ENCODE results near the gene DOC2B.

DOC2B gene

GRCh38 chr17:157901-158300 lies 23.5 kb downstream of the DOC2B start:
- TF ChIP-seq EZH2phosphoT487 (IDR thresholded peaks at IDR 0.05; ENCODE audit: borderline replicate concordance, low read length), result no peak
- TF ChIP-seq CTCF (IDR thresholded peaks at IDR 0.05; ENCODE audit: low read depth, low read length, poor library complexity, severe bottlenecking), result no peak
- no peaks in the 10 kb centered on the region for H3K27me3 ChIP-seq (ENCODE audit: control insufficient read depth, low read length)
- H3K4me2 ChIP-seq (ENCODE audit: low read length), result no peak overlapping the region
- no peak overlapping the region for H3K27ac ChIP-seq (ENCODE audit: low read depth, low read length)
- no peaks in the 10 kb centered on the region for H3K9me3 ChIP-seq (ENCODE audit: control insufficient read depth, insufficient read depth, low read length)
- no peaks in the 10 kb centered on the region for H3K79me2 ChIP-seq (ENCODE audit: control insufficient read depth, low read length)
- no peaks in the 10 kb centered on the region for H3K36me3 ChIP-seq (ENCODE audit: control insufficient read depth, low read length)
- no peak overlapping the region for H3K4me3 ChIP-seq (ENCODE audit: low read length)
- H4K20me1 ChIP-seq (ENCODE audit: control insufficient read depth, insufficient read depth, low read depth, low read length), result no peaks in the 10 kb centered on the region
- H3K9me2 ChIP-seq (replicated peaks; ENCODE audit: control insufficient read depth, low read length), result no peaks in the 10 kb centered on the region
- no peaks in the 10 kb centered on the region for H3F3A ChIP-seq (ENCODE audit: control insufficient read depth, insufficient read depth)
- H3K4me1 ChIP-seq (ENCODE audit: control insufficient read depth, low read length), result no peaks in the 10 kb centered on the region

- TF ChIP-seq EZH2phosphoT487 (IDR thresholded peaks at IDR 0.05; ENCODE audit: borderline replicate concordance, low read length) (no peak), CTCF (IDR thresholded peaks at IDR 0.05; ENCODE audit: low read depth, low read length, poor library complexity, severe bottlenecking) (no peak)
- H3K4me1 ChIP-seq (ENCODE audit: control insufficient read depth, low read length), result no peaks in the 10 kb centered on the region
- no peaks in the 10 kb centered on the region for H4K20me1 ChIP-seq (ENCODE audit: control insufficient read depth, insufficient read depth, low read depth, low read length)
- no peaks in the 10 kb centered on the region for H3K36me3 ChIP-seq (ENCODE audit: control insufficient read depth, low read length)
- no peaks in the 10 kb centered on the region for H3K9me2 ChIP-seq (replicated peaks; ENCODE audit: control insufficient read depth, low read length)
- H3K4me2 ChIP-seq (ENCODE audit: low read length), result no peak overlapping the region
- no peaks in the 10 kb centered on the region for H3K27me3 ChIP-seq (ENCODE audit: control insufficient read depth, low read length)
- no peak overlapping the region for H3K4me3 ChIP-seq (ENCODE audit: low read length)
- no peaks in the 10 kb centered on the region for H3F3A ChIP-seq (ENCODE audit: control insufficient read depth, insufficient read depth)
- H3K79me2 ChIP-seq (ENCODE audit: control insufficient read depth, low read length), result no peaks in the 10 kb centered on the region
- no peaks in the 10 kb centered on the region for H3K9me3 ChIP-seq (ENCODE audit: control insufficient read depth, insufficient read depth, low read length)
- H3K27ac ChIP-seq (ENCODE audit: low read depth, low read length), result no peak overlapping the region
Measured at GRCh38 chr17:156946-157345, 24.5 kb downstream of the DOC2B start.

GRCh38 chr17:156094-156621 lies 25.3 kb downstream of the DOC2B start:
- no peaks in the 10 kb centered on the region for H3K79me2 ChIP-seq (ENCODE audit: control insufficient read depth, low read length)
- H3K36me3 ChIP-seq (ENCODE audit: control insufficient read depth, low read length), result no peaks in the 10 kb centered on the region
- H3K4me2 ChIP-seq (ENCODE audit: low read length), result no peak overlapping the region
- no peaks in the 10 kb centered on the region for H3K27me3 ChIP-seq (ENCODE audit: control insufficient read depth, low read length)
- no peaks in the 10 kb centered on the region for H3K4me1 ChIP-seq (ENCODE audit: control insufficient read depth, low read length)
- no peaks in the 10 kb centered on the region for H3K9me2 ChIP-seq (replicated peaks; ENCODE audit: control insufficient read depth, low read length)
- no peaks in the 10 kb centered on the region for H4K20me1 ChIP-seq (ENCODE audit: control insufficient read depth, insufficient read depth, low read depth, low read length)
- no peak overlapping the region for H3K27ac ChIP-seq (ENCODE audit: low read depth, low read length)
- no peaks in the 10 kb centered on the region for H3K9me3 ChIP-seq (ENCODE audit: control insufficient read depth, insufficient read depth, low read length)
- TF ChIP-seq EZH2phosphoT487 (IDR thresholded peaks at IDR 0.05; ENCODE audit: borderline replicate concordance, low read length) (no peak), CTCF (IDR thresholded peaks at IDR 0.05; ENCODE audit: low read depth, low read length, poor library complexity, severe bottlenecking) (no peak)
- H3K4me3 ChIP-seq (ENCODE audit: low read length), result no peak overlapping the region
- H3F3A ChIP-seq (ENCODE audit: control insufficient read depth, insufficient read depth), result no peaks in the 10 kb centered on the region

Measured in DOHH2 (cell line).